ENCODE measurements around the gene RNASET2. TPM values are rescaled to one million over a fixed set of nuclear protein-coding genes. Genes with fewer than 3 reads are reported as not detected.

The RNASET2 gene
- total RNA-seq, 1 donor from 2014 or later, result 22.0 TPM

DNA sequence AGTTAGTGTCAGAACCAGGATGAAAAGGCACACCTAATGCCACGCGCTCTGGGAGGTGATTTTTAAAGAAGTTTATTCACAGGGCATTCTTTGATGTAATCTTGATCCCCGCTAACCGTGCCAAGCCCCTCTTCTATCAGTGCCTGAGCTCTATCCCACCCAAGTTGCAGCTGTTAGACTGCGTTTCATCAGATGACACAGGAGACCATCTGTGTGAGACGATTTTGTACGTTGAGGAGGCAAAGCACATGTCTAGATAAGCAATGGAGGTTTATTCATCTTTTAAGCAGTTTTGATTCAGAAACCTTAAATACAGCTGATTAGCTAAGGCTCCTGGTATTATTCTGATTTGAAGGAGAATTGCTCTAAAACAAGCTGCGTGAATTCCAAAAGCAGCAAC, 18.6 kb downstream of the RNASET2 start:
- Histone ChIP-seq H3K27ac (ENCODE audit: low read depth, low read length) (no peak overlapping the region), H3K9me3 (ENCODE audit: insufficient read depth, low read depth, low read length) (no peaks in the 10 kb centered on the region), H3K9ac (ENCODE audit: low read length) (no peak overlapping the region), H3K36me3 (ENCODE audit: insufficient read depth, low read length) (no peaks in the 10 kb centered on the region), H3K4me1 (ENCODE audit: insufficient read depth, low read length) (peaks cover 5% of the 10 kb centered on the region), H3K27me3 (ENCODE audit: insufficient read depth, low read length) (no peaks in the 10 kb centered on the region), H2AFZ (ENCODE audit: low read depth, low read length) (no peak overlapping the region), H3K4me2 (ENCODE audit: low read length) (no peak overlapping the region), H4K20me1 (ENCODE audit: insufficient read depth, low read length) (no peaks in the 10 kb centered on the region), H3K79me2 (ENCODE audit: insufficient read depth, low read length) (no peaks in the 10 kb centered on the region), H3K4me3 (ENCODE audit: insufficient read depth, low read depth, low read length) (no peak overlapping the region)
- Mint-ChIP-seq H3K9me3 (ENCODE audit: unreplicated experiment) (no peaks in the 10 kb centered on the region), H3K36me3 (ENCODE audit: low read depth, unreplicated experiment) (peaks cover 2% of the 10 kb centered on the region), H3K4me1 (ENCODE audit: low read depth, unreplicated experiment) (peaks cover 12% of the 10 kb centered on the region), H3K4me3 (ENCODE audit: unreplicated experiment) (no peak overlapping the region), H3K27ac (ENCODE audit: unreplicated experiment) (no peak overlapping the region), H3K27me3 (ENCODE audit: low read depth, unreplicated experiment) (no peaks in the 10 kb centered on the region)
- DNase-seq (ENCODE audit: low read depth) (no peak), FAIRE-seq (no peak)
- TF ChIP-seq EZH2 (IDR thresholded peaks at IDR 0.05; ENCODE audit: insufficient read depth, low read length), result no peak
- TF ChIP-seq, protein P1, sequence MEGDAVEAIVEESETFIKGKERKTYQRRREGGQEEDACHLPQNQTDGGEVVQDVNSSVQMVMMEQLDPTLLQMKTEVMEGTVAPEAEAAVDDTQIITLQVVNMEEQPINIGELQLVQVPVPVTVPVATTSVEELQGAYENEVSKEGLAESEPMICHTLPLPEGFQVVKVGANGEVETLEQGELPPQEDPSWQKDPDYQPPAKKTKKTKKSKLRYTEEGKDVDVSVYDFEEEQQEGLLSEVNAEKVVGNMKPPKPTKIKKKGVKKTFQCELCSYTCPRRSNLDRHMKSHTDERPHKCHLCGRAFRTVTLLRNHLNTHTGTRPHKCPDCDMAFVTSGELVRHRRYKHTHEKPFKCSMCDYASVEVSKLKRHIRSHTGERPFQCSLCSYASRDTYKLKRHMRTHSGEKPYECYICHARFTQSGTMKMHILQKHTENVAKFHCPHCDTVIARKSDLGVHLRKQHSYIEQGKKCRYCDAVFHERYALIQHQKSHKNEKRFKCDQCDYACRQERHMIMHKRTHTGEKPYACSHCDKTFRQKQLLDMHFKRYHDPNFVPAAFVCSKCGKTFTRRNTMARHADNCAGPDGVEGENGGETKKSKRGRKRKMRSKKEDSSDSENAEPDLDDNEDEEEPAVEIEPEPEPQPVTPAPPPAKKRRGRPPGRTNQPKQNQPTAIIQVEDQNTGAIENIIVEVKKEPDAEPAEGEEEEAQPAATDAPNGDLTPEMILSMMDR (IDR thresholded peaks at IDR 0.05; ENCODE audit: insufficient read depth, low read depth, low read length), result no peak

DNA sequence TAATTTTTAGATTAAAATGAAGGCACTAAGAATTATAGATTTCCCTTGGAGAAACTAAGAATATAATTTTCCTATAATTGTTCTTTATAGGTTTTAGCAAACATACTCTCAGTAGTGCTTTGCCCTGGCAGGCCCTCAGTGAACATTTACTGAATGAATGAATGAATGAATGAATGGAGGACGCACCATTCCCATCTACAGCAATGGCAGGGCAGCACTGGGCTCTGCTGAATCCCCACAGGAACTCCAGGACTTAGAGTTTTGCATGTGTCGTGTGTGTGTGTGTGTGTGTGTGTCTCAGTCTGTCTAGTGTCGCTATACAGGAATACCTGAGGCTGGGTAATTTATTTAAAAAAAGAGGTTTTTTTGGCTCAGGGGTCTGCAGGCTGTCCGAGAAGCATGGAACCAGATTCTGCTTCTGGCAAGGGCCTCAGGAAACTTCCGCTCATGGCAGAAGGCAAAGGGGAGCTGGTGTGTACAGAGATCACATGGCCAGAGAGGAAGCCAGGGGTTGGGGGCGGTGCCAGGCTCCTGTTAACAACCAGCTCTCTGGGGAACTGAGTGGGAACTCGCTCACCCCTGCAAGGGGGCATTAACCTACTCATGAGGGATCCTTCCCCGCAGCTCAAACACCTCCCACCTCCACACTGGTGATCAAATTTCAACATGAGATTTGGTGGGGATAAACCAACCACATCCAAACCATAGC, 20.1 kb downstream of the RNASET2 start:
- H3K27me3 Mint-ChIP-seq (ENCODE audit: low read depth, unreplicated experiment), result peaks cover 2% of the 10 kb centered on the region
- H3K9ac ChIP-seq (ENCODE audit: low read length), result no peak overlapping the region
- no peaks in the 10 kb centered on the region for H4K20me1 ChIP-seq (ENCODE audit: insufficient read depth, low read length)
- no peaks in the 10 kb centered on the region for H3K79me2 ChIP-seq (ENCODE audit: insufficient read depth, low read length)
- DNase-seq (ENCODE audit: low read depth) (no peak), FAIRE-seq (no peak)
- no peaks in the 10 kb centered on the region for H3K9me3 ChIP-seq (ENCODE audit: insufficient read depth, low read depth, low read length)
- no peak for TF ChIP-seq EZH2 (IDR thresholded peaks at IDR 0.05; ENCODE audit: insufficient read depth, low read length)
- TF ChIP-seq, protein P1 (IDR thresholded peaks at IDR 0.05; ENCODE audit: insufficient read depth, low read depth, low read length), result no peak
- H3K4me2 ChIP-seq (ENCODE audit: low read length), result no peak overlapping the region
- H3K4me1 ChIP-seq (ENCODE audit: insufficient read depth, low read length), result peaks cover 5% of the 10 kb centered on the region
- H3K4me1 Mint-ChIP-seq (ENCODE audit: low read depth, unreplicated experiment), result peaks cover 12% of the 10 kb centered on the region
- no peaks in the 10 kb centered on the region for H3K27me3 ChIP-seq (ENCODE audit: insufficient read depth, low read length)
- no peak overlapping the region for H3K4me3 ChIP-seq (ENCODE audit: insufficient read depth, low read depth, low read length)
- no peak overlapping the region for H3K27ac Mint-ChIP-seq (ENCODE audit: unreplicated experiment)
- no peaks in the 10 kb centered on the region for H3K9me3 Mint-ChIP-seq (ENCODE audit: unreplicated experiment)
- H3K36me3 ChIP-seq (ENCODE audit: insufficient read depth, low read length), result no peaks in the 10 kb centered on the region
- H3K4me3 Mint-ChIP-seq (ENCODE audit: unreplicated experiment), result no peak overlapping the region
- H2AFZ ChIP-seq (ENCODE audit: low read depth, low read length), result no peak overlapping the region
- no peak overlapping the region for H3K27ac ChIP-seq (ENCODE audit: low read depth, low read length)
- peaks cover 4% of the 10 kb centered on the region for H3K36me3 Mint-ChIP-seq (ENCODE audit: low read depth, unreplicated experiment)

DNA sequence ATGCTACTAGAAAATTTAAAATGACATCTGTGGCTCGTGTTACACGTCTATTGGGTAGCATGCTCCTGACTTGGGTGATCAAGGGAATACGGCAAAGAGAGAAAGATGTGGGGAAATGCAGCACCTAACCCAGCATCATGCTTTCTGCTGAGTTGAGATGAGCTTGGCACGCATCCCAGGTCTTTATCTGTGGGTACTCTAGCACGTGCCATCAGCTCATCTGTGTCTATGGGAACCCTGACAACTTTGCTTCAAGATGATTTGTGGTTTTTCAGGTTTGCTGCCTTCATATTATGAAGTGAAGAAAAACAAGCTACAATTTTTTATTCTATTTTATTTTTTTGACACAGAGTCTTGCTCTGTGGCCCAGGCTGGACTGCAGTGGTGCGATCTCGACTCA, 21.0 kb downstream of the RNASET2 start:
- Histone ChIP-seq H3K27ac (ENCODE audit: low read depth, low read length) (no peak overlapping the region), H3K4me2 (ENCODE audit: low read length) (no peak overlapping the region), H2AFZ (ENCODE audit: low read depth, low read length) (no peak overlapping the region), H3K9ac (ENCODE audit: low read length) (no peak overlapping the region), H3K4me1 (ENCODE audit: insufficient read depth, low read length) (no peaks in the 10 kb centered on the region), H3K4me3 (ENCODE audit: insufficient read depth, low read depth, low read length) (no peak overlapping the region), H3K36me3 (ENCODE audit: insufficient read depth, low read length) (no peaks in the 10 kb centered on the region), H3K9me3 (ENCODE audit: insufficient read depth, low read depth, low read length) (no peaks in the 10 kb centered on the region), H3K27me3 (ENCODE audit: insufficient read depth, low read length) (no peaks in the 10 kb centered on the region), H4K20me1 (ENCODE audit: insufficient read depth, low read length) (no peaks in the 10 kb centered on the region), H3K79me2 (ENCODE audit: insufficient read depth, low read length) (no peaks in the 10 kb centered on the region)
- Mint-ChIP-seq H3K27ac (ENCODE audit: unreplicated experiment) (no peak overlapping the region), H3K4me3 (ENCODE audit: unreplicated experiment) (no peak overlapping the region), H3K4me1 (ENCODE audit: low read depth, unreplicated experiment) (peaks cover 8% of the 10 kb centered on the region), H3K36me3 (ENCODE audit: low read depth, unreplicated experiment) (peaks cover 4% of the 10 kb centered on the region), H3K27me3 (ENCODE audit: low read depth, unreplicated experiment) (peaks cover 2% of the 10 kb centered on the region), H3K9me3 (ENCODE audit: unreplicated experiment) (no peaks in the 10 kb centered on the region)
- FAIRE-seq (no peak), DNase-seq (ENCODE audit: low read depth) (no peak)
- TF ChIP-seq EZH2 (IDR thresholded peaks at IDR 0.05; ENCODE audit: insufficient read depth, low read length), result no peak
- TF ChIP-seq, protein P1 (IDR thresholded peaks at IDR 0.05; ENCODE audit: insufficient read depth, low read depth, low read length), result no peak

Measured in astrocyte (in vitro differentiated cells and primary cell).